SK-N-MC (cell line): ENCODE results near the gene THY1.

ENCODE experiments used
- EZH2 ChIP-seq: fragments of 200-600 bp; sonication (generic); IDR thresholded peaks from one replicate; pipeline ENCODE4 v1.6.1; 2017; ENCODE audit warnings: antibody characterized with exemption
- POLR2AphosphoS5 ChIP-seq: IDR thresholded peaks from 2 replicates; pipeline ENCODE4 v1.6.1; 2012; ENCODE audit warnings: mild to moderate bottlenecking, low read depth, low read length, borderline replicate concordance

- no peak for TF ChIP-seq POLR2AphosphoS5
- no peak for TF ChIP-seq EZH2
Observed at GRCh38 chr11:119420631-119421030, 2.3 kb downstream of the THY1 start.
